ENCODE data around the gene FABP6. TPM values are rescaled to one million over a fixed set of nuclear protein-coding genes. Genes with fewer than 3 reads are reported as not detected.

Gene FABP6, protein sequence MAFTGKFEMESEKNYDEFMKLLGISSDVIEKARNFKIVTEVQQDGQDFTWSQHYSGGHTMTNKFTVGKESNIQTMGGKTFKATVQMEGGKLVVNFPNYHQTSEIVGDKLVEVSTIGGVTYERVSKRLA
- total RNA-seq: 1 to 10 TPM in 1 of 4 donors, not detected in 3; 1.0 TPM

DNA sequence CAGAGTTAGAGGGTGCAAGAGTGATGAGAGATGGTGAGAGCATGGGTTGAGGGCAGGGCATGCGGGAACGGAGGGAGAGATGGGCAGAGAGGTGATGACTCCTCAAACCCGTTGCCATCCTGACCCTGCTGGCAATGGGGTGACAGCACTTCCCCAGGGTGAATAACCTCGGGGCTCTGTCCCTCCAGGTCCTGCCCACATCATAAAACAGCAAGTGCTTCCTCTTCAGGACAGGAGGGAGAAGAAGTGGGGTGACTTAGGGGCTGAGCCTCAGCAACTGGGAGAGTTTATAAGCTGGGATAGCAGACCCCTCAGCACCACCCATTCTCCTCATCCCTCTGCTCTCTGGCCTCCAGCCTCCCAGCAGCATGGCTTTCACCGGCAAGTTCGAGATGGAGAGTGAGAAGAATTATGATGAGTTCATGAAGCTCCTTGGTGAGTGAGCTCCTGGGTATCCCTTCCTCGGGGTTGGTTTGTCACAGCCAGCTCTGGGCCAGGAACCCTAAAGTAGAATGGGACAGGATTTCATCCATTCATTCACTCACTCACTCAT lies at the start of gene FABP6:
Gene FABP6, plus strand, starts transcription at position 317 of the 553 bp plus-strand sequence. Its CDS starts 52 bp downstream, at position 369.
- WGBS, 2 donors: 65 to 67% methylated on average over 7 of the region's 7 CpGs
- no peak for TF ChIP-seq POLR2A (IDR thresholded peaks at IDR 0.05)
- TF ChIP-seq, protein P1, sequence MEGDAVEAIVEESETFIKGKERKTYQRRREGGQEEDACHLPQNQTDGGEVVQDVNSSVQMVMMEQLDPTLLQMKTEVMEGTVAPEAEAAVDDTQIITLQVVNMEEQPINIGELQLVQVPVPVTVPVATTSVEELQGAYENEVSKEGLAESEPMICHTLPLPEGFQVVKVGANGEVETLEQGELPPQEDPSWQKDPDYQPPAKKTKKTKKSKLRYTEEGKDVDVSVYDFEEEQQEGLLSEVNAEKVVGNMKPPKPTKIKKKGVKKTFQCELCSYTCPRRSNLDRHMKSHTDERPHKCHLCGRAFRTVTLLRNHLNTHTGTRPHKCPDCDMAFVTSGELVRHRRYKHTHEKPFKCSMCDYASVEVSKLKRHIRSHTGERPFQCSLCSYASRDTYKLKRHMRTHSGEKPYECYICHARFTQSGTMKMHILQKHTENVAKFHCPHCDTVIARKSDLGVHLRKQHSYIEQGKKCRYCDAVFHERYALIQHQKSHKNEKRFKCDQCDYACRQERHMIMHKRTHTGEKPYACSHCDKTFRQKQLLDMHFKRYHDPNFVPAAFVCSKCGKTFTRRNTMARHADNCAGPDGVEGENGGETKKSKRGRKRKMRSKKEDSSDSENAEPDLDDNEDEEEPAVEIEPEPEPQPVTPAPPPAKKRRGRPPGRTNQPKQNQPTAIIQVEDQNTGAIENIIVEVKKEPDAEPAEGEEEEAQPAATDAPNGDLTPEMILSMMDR (IDR thresholded peaks at IDR 0.05): no peak
- no peak within 1 kb of the TSS for H3K4me3 ChIP-seq (ENCODE audit: low read depth, poor library complexity, severe bottlenecking)
- no peak for DNase-seq (ENCODE audit: low spot score in 2 of 2)
- intact Hi-C loops (cut with DNase I; ENCODE audit: low total_unique reads): no loop called here

DNA sequence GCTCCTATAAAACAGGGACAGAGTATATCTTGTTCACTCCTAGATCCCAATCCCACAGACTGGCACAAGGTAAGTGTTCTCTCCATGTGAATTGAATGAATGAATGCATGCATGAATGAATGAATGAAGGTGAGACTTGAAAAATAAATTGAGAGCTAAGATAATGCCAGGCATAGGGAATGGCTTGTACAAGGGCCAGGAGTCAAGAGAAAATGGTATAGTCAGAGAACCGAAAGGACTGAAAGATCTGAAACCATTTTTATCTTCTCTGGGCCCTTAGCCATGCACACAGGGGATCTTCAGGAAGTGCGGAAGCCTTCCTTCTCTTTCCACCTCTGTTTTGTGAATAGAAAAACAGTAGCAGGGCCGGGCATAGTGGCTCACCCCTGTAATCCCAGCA lies 48.4 kb upstream of the FABP6 start:
- 79 to 83% methylated on average over 3 of the region's 3 CpGs for WGBS, 2 donors
- DNase-seq (ENCODE audit: low spot score in 2 of 2): no peak
- TF ChIP-seq POLR2A (IDR thresholded peaks at IDR 0.05): no peak
- H3K4me3 ChIP-seq (ENCODE audit: low read depth, poor library complexity, severe bottlenecking): no peak overlapping the region
- intact Hi-C loops (cut with DNase I; ENCODE audit: low total_unique reads): no loop called here

DNA sequence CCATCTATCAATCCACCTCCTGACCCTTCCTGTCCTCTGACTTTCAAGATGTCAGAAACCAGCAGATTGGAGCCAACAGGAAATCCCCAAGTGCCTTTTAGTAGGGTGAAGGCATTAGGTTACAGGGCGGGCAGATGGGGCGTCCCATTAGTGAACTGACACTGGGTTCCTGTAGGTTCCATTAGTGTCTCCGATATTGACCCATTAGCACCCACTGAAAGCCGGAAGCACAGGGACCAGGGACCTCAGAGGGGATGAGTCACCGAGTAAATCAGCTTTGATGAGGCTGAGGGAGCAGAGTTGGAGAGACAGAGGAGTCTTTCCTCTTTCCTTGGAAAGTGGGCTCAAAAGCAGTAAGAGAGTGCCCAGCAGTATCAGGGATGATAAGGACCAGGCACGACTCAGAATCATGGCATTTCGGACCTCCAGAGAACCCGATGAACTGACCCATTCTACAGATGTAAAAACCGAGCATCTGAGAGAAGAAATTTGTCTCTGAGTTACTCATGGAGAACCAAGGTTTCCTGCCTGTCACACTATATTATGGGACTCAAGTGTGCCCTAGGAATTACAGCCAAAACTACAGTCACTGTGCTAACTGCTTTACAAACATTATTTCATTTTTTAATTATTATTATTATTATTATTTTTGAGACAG lies 47.2 kb upstream of the FABP6 start:
- 87 to 88% methylated on average over 9 of the region's 9 CpGs for WGBS, 2 donors
- no peak overlapping the region for H3K4me3 ChIP-seq (ENCODE audit: low read depth, poor library complexity, severe bottlenecking)
- no peak for TF ChIP-seq POLR2A (IDR thresholded peaks at IDR 0.05)
- TF ChIP-seq, protein P1 (IDR thresholded peaks at IDR 0.05): no peak
- DNase-seq (ENCODE audit: low spot score in 2 of 2): no peak
- intact Hi-C loops (cut with DNase I; ENCODE audit: low total_unique reads): no loop called here

DNA sequence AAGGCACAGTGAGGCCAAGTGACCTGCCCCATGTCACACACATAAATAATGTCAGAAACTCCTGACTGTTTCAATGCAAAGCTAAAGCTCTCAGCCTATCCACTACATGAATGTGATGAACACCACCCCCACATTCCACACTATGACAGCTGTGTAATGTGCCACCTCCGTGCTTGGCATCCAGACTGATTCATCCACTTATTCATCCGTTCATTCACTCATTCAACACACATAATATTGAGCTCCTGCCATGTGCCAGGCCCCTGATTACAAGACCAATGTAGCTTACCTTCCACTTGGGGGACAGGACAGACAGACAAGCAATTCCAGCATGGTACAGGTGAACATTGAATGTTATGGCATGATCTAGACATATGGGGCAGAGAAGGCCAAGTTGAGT lies 46.2 kb upstream of the FABP6 start:
- intact Hi-C loops (cut with DNase I; ENCODE audit: low total_unique reads): no loop called here
- TF ChIP-seq, protein P1 (IDR thresholded peaks at IDR 0.05): no peak
- no peak for TF ChIP-seq POLR2A (IDR thresholded peaks at IDR 0.05)
- DNase-seq (ENCODE audit: low spot score in 2 of 2): no peak
- H3K4me3 ChIP-seq (ENCODE audit: low read depth, poor library complexity, severe bottlenecking): no peak overlapping the region
- 49 to 66% methylated on average over 2 of the region's 2 CpGs for WGBS, 2 donors

DNA sequence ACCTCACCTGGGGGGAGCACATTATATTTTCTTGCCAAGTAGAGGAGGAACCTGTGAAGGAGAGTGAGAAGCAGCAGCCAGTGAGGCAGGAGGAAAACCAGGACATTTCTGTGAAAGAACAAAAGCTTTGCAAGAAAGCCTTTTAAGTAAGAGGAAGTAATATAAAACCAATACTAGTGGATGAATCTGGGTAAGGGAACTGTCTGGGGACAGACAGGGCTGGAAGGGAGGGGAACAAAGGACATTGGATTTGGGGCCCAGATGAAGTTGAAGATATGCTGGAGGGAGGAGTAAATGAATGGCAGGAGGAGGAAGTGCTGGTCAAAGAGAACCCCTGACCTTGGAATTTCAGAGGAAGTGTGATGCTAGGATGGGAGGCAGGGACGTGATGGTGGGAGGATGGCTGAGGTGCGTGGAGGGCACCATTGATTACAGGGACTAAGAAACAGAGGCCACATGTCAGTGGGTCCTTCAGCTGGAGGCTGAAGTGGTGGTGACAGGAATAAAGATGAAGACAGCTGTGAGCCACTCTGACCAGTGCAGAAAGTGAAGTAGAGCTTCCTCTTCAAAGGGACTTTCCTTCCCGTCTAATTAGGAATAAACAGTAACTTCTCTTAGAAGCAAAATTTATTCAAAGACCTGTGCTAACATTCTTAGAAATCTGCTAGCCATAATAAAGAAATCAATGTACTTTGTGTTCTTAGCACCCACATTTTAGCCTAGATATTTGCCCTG lies 43.5 kb upstream of the FABP6 start:
- TF ChIP-seq POLR2A (IDR thresholded peaks at IDR 0.05): no peak
- TF ChIP-seq, protein P1 (IDR thresholded peaks at IDR 0.05): no peak
- intact Hi-C loops (cut with DNase I; ENCODE audit: low total_unique reads): no loop called here
- 65 to 70% methylated on average over 3 of the region's 3 CpGs for WGBS, 2 donors
- no peak overlapping the region for H3K4me3 ChIP-seq (ENCODE audit: low read depth, poor library complexity, severe bottlenecking)
- DNase-seq (ENCODE audit: low spot score in 2 of 2): no peak

DNA sequence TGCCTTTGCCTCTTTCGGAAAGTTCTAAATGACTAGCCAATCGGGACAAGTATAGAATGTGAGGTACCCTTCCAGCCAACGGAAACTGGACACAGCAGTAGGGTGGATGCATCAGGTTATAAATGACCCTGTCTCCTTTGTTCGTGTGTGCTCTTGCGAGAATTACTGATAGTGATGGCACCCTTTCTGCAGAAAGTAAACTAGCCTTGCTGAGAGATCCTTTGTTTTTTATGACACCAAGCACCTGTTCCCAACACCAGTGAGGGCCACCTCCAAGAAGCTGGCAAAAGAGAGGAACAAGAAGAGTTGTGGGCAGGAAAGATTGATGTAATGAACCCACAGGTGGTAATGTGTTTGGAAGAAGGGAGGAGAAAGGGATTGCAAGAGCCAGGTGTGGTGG lies 42.8 kb upstream of the FABP6 start:
- WGBS, 2 donors: 90 to 94% methylated on average over 5 of the region's 5 CpGs
- no peak for TF ChIP-seq POLR2A (IDR thresholded peaks at IDR 0.05)
- TF ChIP-seq, protein P1 (IDR thresholded peaks at IDR 0.05): no peak
- intact Hi-C loops (cut with DNase I; ENCODE audit: low total_unique reads): no loop called here

More for the DNA sequence above, 42.8 kb upstream of the FABP6 start:
- no peak overlapping the region for H3K4me3 ChIP-seq (ENCODE audit: low read depth, poor library complexity, severe bottlenecking)
- no peak for DNase-seq (ENCODE audit: low spot score in 2 of 2)

Data from lower leg skin (tissue), 4 donors.